HepG2 (cell line): ENCODE measurements around the gene PLXNC1. TPM values are rescaled to one million over a fixed set of nuclear protein-coding genes. Genes with fewer than 3 reads are reported as not detected.
A peak's percentile ranks its signal among the peaks of the same experiment; 100 is the strongest.

Experiments used
- ATAC-seq: fragments of 200-7000 bp; cut with Tn5 transposase; 3 replicates; pipeline ENCODE4 v1.9.1; 2020; ENCODE audit warnings: mild to moderate bottlenecking, moderate library complexity
- BruUV-seq: library from RNA; stranded (reverse); fragments of 400-500 nt; replicated peaks from 2 replicates; lab custom pipeline; 2021; lab: Mats Ljungman, UMichigan
- CTCF ChIA-PET: fragments of 300-600 bp; formaldehyde crosslinking; extraction: SDS; loops from one replicate; lab custom pipeline; 2021; ENCODE audit warnings: low total read pairs, inconsistent platforms, low intra/inter-chr PET ratio; lab: Yijun Ruan, JAX
- POLR2A ChIA-PET: fragments of 350-600 bp; sonication (Branson Sonifier 250); formaldehyde crosslinking; loops from one replicate; lab custom pipeline; 2020; ENCODE audit warnings: antibody characterized with exemption, inconsistent platforms; lab: Yijun Ruan, JAX
- DNase-seq: peaks from one replicate; pipeline ENCODE4 v3.0.0-alpha.2; 2015; ENCODE audit warnings: low spot score
- FAIRE-seq: peaks from 3 replicates; lab custom pipeline; 2011; peaks lifted over from hg19 to GRCh38; lab: Jason Lieb, UNC
- H2AFZ ChIP-seq: one replicate; pipeline ENCODE4 v1.6.1; 2011; ENCODE audit warnings: low read length, inconsistent platforms
- H3K27ac ChIP-seq: fragments of 300-600 bp; 3 replicates; pipeline ENCODE4 v1.8.0; 2011; ENCODE audit warnings: mixed run types, mild to moderate bottlenecking, mixed read lengths, low read length, inconsistent platforms; ENCODE audit not compliant: insufficient read depth; ENCODE audit errors: extremely low read length
- H3K27me3 ChIP-seq, 2 experiments: fragments of 200-600 bp in 1 of 2; 2 replicates in 1 of 2; 3 replicates in 1 of 2; pipeline versions ENCODE4 v1.6.0 to v1.8.0; 2011; ENCODE audit warnings: low read length in 2 of 2, mild to moderate bottlenecking in 2 of 2, moderate library complexity in 2 of 2, inconsistent platforms in 1 of 2; ENCODE audit not compliant: insufficient read depth in 2 of 2, control insufficient read depth in 1 of 2
- H3K36me3 ChIP-seq, 2 experiments: fragments of 200-600 bp in 1 of 2; replicated peaks in 1 of 2; 2 replicates in 1 of 2; 3 replicates in 1 of 2; pipeline versions ENCODE4 v1.5.1 to v1.8.0; 2011; ENCODE audit warnings: low read length in 2 of 2, inconsistent platforms in 1 of 2; ENCODE audit not compliant: insufficient read depth in 2 of 2, control insufficient read depth in 1 of 2
- H3K4me1 ChIP-seq: 2 replicates; pipeline ENCODE4 v1.5.1; 2012; ENCODE audit warnings: low read length, inconsistent platforms; ENCODE audit not compliant: insufficient read depth
- H3K4me2 ChIP-seq: 2 replicates; pipeline ENCODE4 v1.6.0; 2011; ENCODE audit warnings: low read depth, low read length, inconsistent platforms
- H3K4me3 ChIP-seq, 3 experiments: fragments of 200-600 bp in 1 of 3; sonication (generic), shearing (Covaris generic) in 1 of 3; replicated peaks in 1 of 3; 2 replicates each; pipeline ENCODE4 v1.5.1; 2011 to 2016; ENCODE audit warnings: low read length in 3 of 3, inconsistent platforms in 2 of 3, low read depth in 2 of 3, mild to moderate bottlenecking in 2 of 3, control low read depth in 1 of 3, mixed read lengths in 1 of 3; ENCODE audit not compliant: insufficient read depth in 1 of 3
- H3K79me2 ChIP-seq: one replicate; pipeline ENCODE4 v1.6.1; 2011; ENCODE audit warnings: low read length, inconsistent platforms; ENCODE audit not compliant: insufficient read depth
- H3K9ac ChIP-seq: 2 replicates; pipeline ENCODE4 v1.6.0; 2011; ENCODE audit warnings: mild to moderate bottlenecking, low read depth, low read length, inconsistent platforms; ENCODE audit not compliant: insufficient read depth
- H3K9me3 ChIP-seq: 2 replicates; pipeline ENCODE4 v1.5.1; 2012; ENCODE audit warnings: mild to moderate bottlenecking, low read length
- H4K20me1 ChIP-seq: 2 replicates; pipeline ENCODE4 v1.6.0; 2011; ENCODE audit warnings: inconsistent platforms, mild to moderate bottlenecking, low read length, moderate library complexity; ENCODE audit not compliant: insufficient read depth
- CBX1 ChIP-seq: IDR thresholded peaks from one replicate; pipeline ENCODE4 v1.6.1; 2016; ENCODE audit warnings: antibody characterized with exemption, low read depth
- CBX5 ChIP-seq: sonication (generic); formaldehyde crosslinking; IDR thresholded peaks from 2 replicates; pipeline ENCODE4 v1.4.0; 2020; ENCODE audit warnings: missing genetic modification reagents, borderline replicate concordance
- FIP1L1 ChIP-seq: fragments of 200-400 bp; formaldehyde crosslinking; IDR thresholded peaks from 2 replicates; pipeline ENCODE4 v1.6.1; 2018; ENCODE audit warnings: low read depth, mild to moderate bottlenecking, low read length, moderate library complexity, borderline replicate concordance; ENCODE audit not compliant: insufficient read depth
- HDAC1 ChIP-seq: sonication (generic); formaldehyde crosslinking; IDR thresholded peaks from 2 replicates; pipeline ENCODE4 v1.5.1; 2020; ENCODE audit warnings: mild to moderate bottlenecking, missing genetic modification reagents
- HNRNPLL ChIP-seq: fragments of 200-400 bp; formaldehyde crosslinking; IDR thresholded peaks from 2 replicates; pipeline ENCODE4 v1.6.1; 2017; ENCODE audit warnings: mild to moderate bottlenecking, low read depth, low read length; ENCODE audit not compliant: poor library complexity, severe bottlenecking
- IKZF4 ChIP-seq: sonication (generic); formaldehyde crosslinking; IDR thresholded peaks from 2 replicates; pipeline ENCODE4 v1.5.1; 2020; ENCODE audit warnings: borderline replicate concordance, mild to moderate bottlenecking, low read depth, missing genetic modification reagents; ENCODE audit errors: not compliant biosample characterization
- LCORL ChIP-seq, 2 experiments: fragments of 450-650 bp in 1 of 2; sonication (generic) in 1 of 2; formaldehyde crosslinking in 1 of 2; IDR thresholded peaks; 2 replicates each; pipeline versions ENCODE4 v1.5.0 to v1.6.1; 2017 to 2020; ENCODE audit warnings: antibody characterized with exemption in 1 of 2, missing genetic modification reagents in 1 of 2
- NCOA5 ChIP-seq: sonication (generic); formaldehyde crosslinking; IDR thresholded peaks from 2 replicates; pipeline ENCODE4 v1.4.0; 2020; ENCODE audit warnings: missing genetic modification reagents
- NKX3-1 ChIP-seq: sonication (generic); formaldehyde crosslinking; IDR thresholded peaks from 2 replicates; pipeline ENCODE4 v1.5.0; 2020; ENCODE audit warnings: missing genetic modification reagents
- NONO ChIP-seq, 2 experiments: fragments of 450-650 bp in 1 of 2; sonication (generic) in 1 of 2; formaldehyde crosslinking in 1 of 2; IDR thresholded peaks in 1 of 2; conservative IDR thresholded peaks in 1 of 2; 2 replicates each; pipeline versions ENCODE4 v1.6.1 to v1.8.0; 2017 to 2022; ENCODE audit warnings: mild to moderate bottlenecking in 1 of 2, missing genetic modification reagents in 1 of 2, moderate library complexity in 1 of 2
- SMARCE1 ChIP-seq: fragments of 450-650 bp; IDR thresholded peaks from 2 replicates; pipeline ENCODE4 v1.6.1; 2017; ENCODE audit warnings: borderline replicate concordance
- SP4 ChIP-seq: sonication (generic); formaldehyde crosslinking; IDR thresholded peaks from 2 replicates; pipeline ENCODE4 v1.8.1; 2023; ENCODE audit warnings: mild to moderate bottlenecking, missing genetic modification reagents
- ZBTB44 ChIP-seq: sonication (generic); formaldehyde crosslinking; IDR thresholded peaks from 2 replicates; pipeline ENCODE4 v1.4.0; 2020; ENCODE audit warnings: missing genetic modification reagents
- ZFP36L1 ChIP-seq: sonication (generic); formaldehyde crosslinking; IDR thresholded peaks from 2 replicates; pipeline ENCODE4 v1.8.0; 2022; ENCODE audit warnings: mild to moderate bottlenecking, missing genetic modification reagents, moderate library complexity
- ZNF24 ChIP-seq: fragments of 450-650 bp; IDR thresholded peaks from 2 replicates; pipeline ENCODE4 v1.6.1; 2017; ENCODE audit warnings: antibody characterized with exemption, mild to moderate bottlenecking
- ZNF512 ChIP-seq: sonication (generic); formaldehyde crosslinking; IDR thresholded peaks from 2 replicates; pipeline ENCODE4 v1.4.0; 2020; ENCODE audit warnings: mild to moderate bottlenecking, missing genetic modification reagents
- ZNF570 ChIP-seq: sonication (generic); formaldehyde crosslinking; IDR thresholded peaks from 2 replicates; pipeline ENCODE4 v1.4.0; 2020; ENCODE audit warnings: mild to moderate bottlenecking, missing genetic modification reagents, borderline replicate concordance
- ZNF576 ChIP-seq: sonication (generic); formaldehyde crosslinking; IDR thresholded peaks from 2 replicates; pipeline ENCODE4 v1.4.0; 2020; ENCODE audit warnings: mild to moderate bottlenecking, missing genetic modification reagents
- ZNF749 ChIP-seq: sonication (generic); formaldehyde crosslinking; IDR thresholded peaks from 2 replicates; pipeline ENCODE4 v1.8.0; 2022; ENCODE audit warnings: mild to moderate bottlenecking, missing genetic modification reagents, moderate library complexity, borderline replicate concordance
- WGBS: methylation state at CpG from one replicate; pipeline ENCODE4 v1.1.6; 2017; ENCODE audit warnings: low lambda C conversion rate; 5-methylcytosine and 5-hydroxymethylcytosine counted together
- in situ Hi-C: cut with HindIII; loops from 2 replicates; pipeline ENCODE4 v1.10.0; 2017; ENCODE audit warnings: low pct_unique_long_range_greater_than_20kb; ENCODE audit not compliant: extremely low pct_ligation_motif_present
- intact Hi-C: fragments of 100-400 bp; cut with micrococcal nuclease; formaldehyde crosslinking; loops from one replicate; pipeline ENCODE4 v1.10.0; 2022; ENCODE audit not compliant: unreplicated experiment
- polyA plus RNA-seq, 8 experiments: library from polyadenylated mRNA; depleted of rRNA in 3 of 8; stranded (reverse) in 7 of 8; unstranded in 1 of 8; fragments of >200 nt; fragmentation: Illumina TruSeq in 4 of 8; extraction: Trizol in 4 of 8; gene quantifications; 2 replicates each; pipeline versions ENCODE4 v1.2.1 to v1.2.3, GENCODE V29; 2011 to 2016; ENCODE audit warnings: low read depth in 4 of 8, missing spikeins in 1 of 8, mixed read lengths in 1 of 8; ENCODE audit not compliant: insufficient read depth in 1 of 8
- total RNA-seq, 5 experiments: library from RNA; depleted of rRNA; stranded (reverse); fragments of >200 nt; fragmentation: Illumina TruSeq; extraction: Trizol; gene quantifications; 2 replicates each; pipeline ENCODE4 v1.2.3, GENCODE V29; 2016; ENCODE audit warnings: low read depth in 1 of 5

Gene PLXNC1
- total and polyA plus RNA-seq, 2 of the 13 experiments (the other 11 are each of a cell fraction or from before 2014, with no cell fraction given): 6.6 to 11.2 TPM

GRCh38 chr12:94151582-94151981, 3.2 kb downstream of the PLXNC1 start (continued):
- TF ChIP-seq ZNF576 (CRISPR knock-in tag) (no peak), CBX1 (no peak), HNRNPLL (no peak), IKZF4 (no peak), FIP1L1 (no peak)

- 26% methylated on average over 5 of the region's 5 CpGs for WGBS
- Histone ChIP-seq H3K4me3 (peak overlapping the region; percentile 4 to 76 (median 64); a peak in 3 of 6 replicates), H3K36me3 (no peaks in the 10 kb centered on the region; a peak in 1 of 5 replicates), H3K4me2 (peak overlapping the region; percentile 83), H3K27me3 (peaks cover 0 to 3% of the 10 kb centered on the region in 2 experiments; a peak in 1 of 5 replicates), H4K20me1 (no peaks in the 10 kb centered on the region), H3K9me3 (no peaks in the 10 kb centered on the region), H3K4me1 (peaks cover 28% of the 10 kb centered on the region), H3K9ac (peak overlapping the region; percentile 72; the same call in 1 of the 2 replicates), H2AFZ (no peak overlapping the region), H3K79me2 (peaks cover 46% of the 10 kb centered on the region), H3K27ac (peak overlapping the region; percentile 72)
- CTCF ChIA-PET: interaction anchor here (1.2 kb wide), 1 partner anchor 30 kb away, joined by 3 read pairs; no protein-coding TSS in a partner anchor
- ATAC-seq (no peak), FAIRE-seq (peak; percentile 74), DNase-seq (peak; percentile 61)
- POLR2A ChIA-PET: interaction anchor here (0.7 to 4.7 kb wide), 7 partner anchors 12 to 152 kb away, joined by 3 to 45 read pairs (median 8); no protein-coding TSS in a partner anchor
- intact Hi-C loops: loop anchor here (1.0 to 5.0 kb wide), 2 partner anchors 21 to 235 kb away; no protein-coding TSS in a partner anchor
- no TSS peak for BruUV-seq
- in situ Hi-C loops: no loop called here
- TF ChIP-seq ZFP36L1 (no peak), NONO (IDR thresholded peaks at IDR 0.05) (no peak), NONO (CRISPR knock-in tag; conservative IDR thresholded peaks at IDR 0.05) (no peak), ZNF24 (no peak), NKX3-1 (CRISPR knock-in tag) (no peak), ZNF512 (CRISPR knock-in tag) (no peak), LCORL (IDR thresholded peaks at IDR 0.05) (no peak), LCORL (CRISPR knock-in tag; IDR thresholded peaks at IDR 0.05) (no peak), SMARCE1 (no peak), HDAC1 (CRISPR knock-in tag) (peak; percentile 50), SP4 (no peak), NCOA5 (no peak), CBX5 (CRISPR knock-in tag) (no peak), ZBTB44 (CRISPR knock-in tag) (no peak), ZNF749 (CRISPR knock-in tag) (no peak), ZNF570 (no peak)
These were observed 4.1 kb downstream of the PLXNC1 start for GRCh38 chr12:94152292-94153078.
